Calu3 (cell line): ENCODE results near the gene SIPA1L3. TPM values are rescaled to one million over a fixed set of nuclear protein-coding genes. Genes with fewer than 3 reads are reported as not detected.

Experiments
- BruUV-seq: library from RNA; stranded (reverse); fragments of 400-500 nt; replicated peaks from 2 replicates; lab custom pipeline; 2021; lab: Mats Ljungman, UMichigan
- CTCF ChIA-PET: fragments of 300-600 bp; sonication (Branson Sonifier 250); formaldehyde crosslinking; loops from one replicate; lab custom pipeline; 2022; ENCODE audit warnings: antibody characterized with exemption; lab: Charles Lee
- DNase-seq: peaks from one replicate; pipeline ENCODE4 v3.0.0; 2022
- H3K27ac Mint-ChIP-seq: one replicate; pipeline ENCODE4 v1.8.0; 2022; ENCODE audit warnings: mixed read lengths; ENCODE audit not compliant: unreplicated experiment
- H3K27me3 Mint-ChIP-seq: one replicate; pipeline ENCODE4 v1.8.0; 2022; ENCODE audit warnings: mixed read lengths; ENCODE audit not compliant: unreplicated experiment
- H3K36me3 Mint-ChIP-seq: one replicate; pipeline ENCODE4 v1.8.0; 2022; ENCODE audit warnings: mild to moderate bottlenecking, moderate library complexity, mixed read lengths; ENCODE audit not compliant: insufficient read depth, unreplicated experiment
- H3K4me1 Mint-ChIP-seq: one replicate; pipeline ENCODE4 v1.8.0; 2022; ENCODE audit warnings: mild to moderate bottlenecking, low read depth, mixed read lengths; ENCODE audit not compliant: unreplicated experiment
- H3K4me3 Mint-ChIP-seq: one replicate; pipeline ENCODE4 v1.8.0; 2022; ENCODE audit warnings: mild to moderate bottlenecking, low read depth, moderate library complexity, mixed read lengths; ENCODE audit not compliant: unreplicated experiment
- H3K9me3 Mint-ChIP-seq: one replicate; pipeline ENCODE4 v1.8.0; 2022; ENCODE audit warnings: low read depth, mixed read lengths; ENCODE audit not compliant: unreplicated experiment
- CTCF ChIP-seq: fragments of 200-600 bp; IDR thresholded peaks from one replicate; pipeline ENCODE4 v1.8.0; 2022; ENCODE audit warnings: antibody characterized with exemption; ENCODE audit not compliant: unreplicated experiment
- intact Hi-C: fragments of 100-400 bp; cut with micrococcal nuclease; formaldehyde crosslinking; loops from one replicate; pipeline ENCODE4 v1.10.0; 2022; ENCODE audit not compliant: unreplicated experiment
- total RNA-seq: library from RNA; stranded (reverse); gene quantifications from 2 replicates; pipeline ENCODE4 v1.2.3, GENCODE V29; 2022

The SIPA1L3 gene
- total RNA-seq, 1 experiment from 2014 or later: 127 TPM

GRCh38 chr19:38082256-38083118, 175.5 kb downstream of the SIPA1L3 start:
- CTCF ChIA-PET: no interaction called here
- Mint-ChIP-seq H3K36me3 (peaks cover 31% of the 10 kb centered on the region), H3K27ac (no peak overlapping the region), H3K4me1 (peaks cover 17% of the 10 kb centered on the region), H3K4me3 (no peak overlapping the region), H3K9me3 (no peaks in the 10 kb centered on the region), H3K27me3 (no peaks in the 10 kb centered on the region)
- no TSS peak for BruUV-seq
- intact Hi-C loops: loop anchor here (5.0 kb wide), 1 partner anchor 180 kb away; no protein-coding TSS in a partner anchor
- DNase-seq: no peak
- no peak for TF ChIP-seq CTCF

GRCh38 chr19:38084196-38084595, 177.2 kb downstream of the SIPA1L3 start:
- BruUV-seq: no TSS peak
- Mint-ChIP-seq H3K4me3 (no peak overlapping the region), H3K9me3 (no peaks in the 10 kb centered on the region), H3K27me3 (no peaks in the 10 kb centered on the region), H3K36me3 (peaks cover 41% of the 10 kb centered on the region), H3K4me1 (peaks cover 14% of the 10 kb centered on the region), H3K27ac (no peak overlapping the region)
- DNase-seq: no peak
- TF ChIP-seq CTCF: no peak
- intact Hi-C loops: loop anchor here (5.0 kb wide), 1 partner anchor 182 kb away; no protein-coding TSS in a partner anchor
- CTCF ChIA-PET: interaction anchor here (0.6 to 0.7 kb wide), 3 partner anchors 35 to 70 kb away, joined by 3 read pairs; no protein-coding TSS in a partner anchor

DNA sequence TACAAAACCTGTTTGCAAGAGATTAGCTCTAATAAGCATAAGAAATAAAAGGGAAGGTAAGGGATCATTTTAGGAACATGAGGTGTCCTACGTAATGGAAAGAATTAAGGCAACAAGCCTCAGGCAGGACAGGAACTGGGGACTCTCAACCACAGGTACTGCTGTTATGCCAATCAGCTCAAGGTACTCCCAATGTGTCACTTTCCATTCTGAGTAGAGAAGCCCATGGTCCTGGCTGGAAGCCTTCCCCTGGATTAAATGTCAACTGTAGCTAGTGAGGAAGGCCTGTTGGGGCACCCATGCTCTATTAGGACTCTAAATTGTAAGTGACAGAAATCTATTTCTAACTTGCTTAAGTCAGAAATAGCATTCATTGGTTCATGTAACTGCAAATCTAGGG, 182.4 kb downstream of the SIPA1L3 start:
- no peak for DNase-seq
- BruUV-seq: no TSS peak
- Mint-ChIP-seq H3K36me3 (peaks cover 33% of the 10 kb centered on the region), H3K27ac (no peak overlapping the region), H3K4me1 (no peaks in the 10 kb centered on the region), H3K9me3 (no peaks in the 10 kb centered on the region), H3K27me3 (no peaks in the 10 kb centered on the region), H3K4me3 (no peak overlapping the region)
- no peak for TF ChIP-seq CTCF
- CTCF ChIA-PET: interaction anchor here (0.7 to 0.9 kb wide), 4 partner anchors 32 to 204 kb away, joined by 4 to 7 read pairs (median 4); partner anchors contain the start of gene WDR87
- intact Hi-C loops: no loop called here

GRCh38 chr19:38093154-38093553, 186.1 kb downstream of the SIPA1L3 start:
- Mint-ChIP-seq H3K9me3 (no peaks in the 10 kb centered on the region), H3K27ac (no peak overlapping the region), H3K4me1 (no peaks in the 10 kb centered on the region), H3K36me3 (peaks cover 33% of the 10 kb centered on the region), H3K4me3 (no peak overlapping the region), H3K27me3 (no peaks in the 10 kb centered on the region)
- no TSS peak for BruUV-seq
- DNase-seq: no peak
- intact Hi-C loops: no loop called here
- CTCF ChIA-PET: interaction anchor here (1.0 kb wide), 1 partner anchor 160 kb away, joined by 3 read pairs; no protein-coding TSS in a partner anchor
- no peak for TF ChIP-seq CTCF
